Stimulated activated naive B cell treated with anti-CD40 and anti-IgM and Interleukin-4, amounts not matched to agents 10 μg/mL and 1 μg/mL and 100 μg/mL, for 72 hours (primary cell): ENCODE data around the gene CYTH2.
"Not testable (repeated sequence)": the region's sequence is repeated elsewhere in the genome, so short reads cannot be mapped to it uniquely, and the experiment has no call there.

Source experiments
- ATAC-seq, 2 donors: fragments of 150-1000 bp; cut with Tn5 transposase; replicated peaks; 2 replicates each; pipeline ENCODE4 v1.10.0; 2021; ENCODE audit warnings: moderate library complexity in 1 of 2
- DNase-seq: peaks from one replicate; pipeline ENCODE4 v3.0.0; 2021
- H3K27ac Mint-ChIP-seq: one replicate; pipeline ENCODE4 v1.8.0; 2022; ENCODE audit warnings: mild to moderate bottlenecking, mixed read lengths
- H3K27me3 Mint-ChIP-seq, 2 donors: one replicate each; pipeline ENCODE4 v1.8.0; 2022; ENCODE audit warnings: mixed read lengths in 2 of 2
- H3K36me3 Mint-ChIP-seq, 2 donors: one replicate each; pipeline ENCODE4 v1.8.0; 2022; ENCODE audit warnings: mixed read lengths in 2 of 2, mild to moderate bottlenecking in 1 of 2
- H3K4me1 Mint-ChIP-seq, 2 donors: one replicate each; pipeline ENCODE4 v1.8.0; 2022; ENCODE audit warnings: mixed read lengths in 2 of 2, mild to moderate bottlenecking in 1 of 2
- H3K4me3 Mint-ChIP-seq, 2 donors: one replicate each; pipeline ENCODE4 v1.8.0; 2022; ENCODE audit warnings: mild to moderate bottlenecking in 2 of 2, mixed read lengths in 2 of 2, moderate library complexity in 1 of 2
- H3K9me3 Mint-ChIP-seq, 2 donors: one replicate each; pipeline ENCODE4 v1.8.0; 2022; ENCODE audit warnings: mixed read lengths in 2 of 2, mild to moderate bottlenecking in 1 of 2

Gene CYTH2

GRCh38 chr19:48488478-48488877 lies 19.3 kb downstream of the CYTH2 start:
- not testable (repeated sequence) for H3K27ac Mint-ChIP-seq, H3K4me3 Mint-ChIP-seq
- peaks cover 18 to 37% of the 10 kb centered on the region in 2 donors for H3K4me1 Mint-ChIP-seq

GRCh38 chr19:48489608-48490216 lies 20.5 kb downstream of the CYTH2 start:
- peaks cover 22 to 44% of the 10 kb centered on the region in 2 donors for H3K4me1 Mint-ChIP-seq
- peaks cover 6 to 8% of the 10 kb centered on the region in 2 donors for H3K9me3 Mint-ChIP-seq
- DNase-seq, result peak; percentile 78
- peaks cover 25 to 41% of the 10 kb centered on the region in 2 donors for H3K27me3 Mint-ChIP-seq
- ATAC-seq, result peak; percentile 62 to 64
- no peak overlapping the region for H3K27ac Mint-ChIP-seq
- H3K36me3 Mint-ChIP-seq, result peaks cover 2 to 6% of the 10 kb centered on the region in 2 donors
- H3K4me3 Mint-ChIP-seq, result peak overlapping the region in 1 of 2 donors; percentile 3

More at GRCh38 chr19:48488478-48488877, 19.3 kb downstream of the CYTH2 start:
- not testable (repeated sequence) for H3K36me3 Mint-ChIP-seq, DNase-seq, ATAC-seq, H3K9me3 Mint-ChIP-seq
- H3K27me3 Mint-ChIP-seq, result peaks cover 26 to 34% of the 10 kb centered on the region in 2 donors

GRCh38 chr19:48490981-48491792 lies 22.0 kb downstream of the CYTH2 start:
- H3K27me3 Mint-ChIP-seq, result peaks cover 35 to 55% of the 10 kb centered on the region in 2 donors
- ATAC-seq (peak; percentile 28 to 41), DNase-seq (no peak)
- H3K27ac Mint-ChIP-seq, result peak overlapping the region; percentile 72
- peak overlapping the region; percentile 59 to 69 for H3K4me3 Mint-ChIP-seq
- peaks cover 23 to 44% of the 10 kb centered on the region in 2 donors for H3K4me1 Mint-ChIP-seq
- H3K9me3 Mint-ChIP-seq, result peaks cover 6 to 8% of the 10 kb centered on the region in 2 donors
- H3K36me3 Mint-ChIP-seq, result peaks cover 2 to 6% of the 10 kb centered on the region in 2 donors

- Mint-ChIP-seq H3K9me3 (peaks cover 6 to 8% of the 10 kb centered on the region in 2 donors), H3K27me3 (peaks cover 35 to 57% of the 10 kb centered on the region in 2 donors), H3K36me3 (peaks cover 2 to 6% of the 10 kb centered on the region in 2 donors), H3K27ac (no peak overlapping the region), H3K4me3 (peak overlapping the region; percentile 28 to 39), H3K4me1 (peaks cover 23 to 44% of the 10 kb centered on the region in 2 donors)
- DNase-seq (no peak), ATAC-seq (no peak)
These were observed 22.6 kb downstream of the CYTH2 start for GRCh38 chr19:48491793-48492123.

GRCh38 chr19:48492925-48493717 lies 24.0 kb downstream of the CYTH2 start:
- H3K27ac Mint-ChIP-seq, result peak overlapping the region; percentile 68
- H3K4me3 Mint-ChIP-seq, result peak overlapping the region; percentile 77 to 81
- H3K27me3 Mint-ChIP-seq, result peaks cover 44 to 66% of the 10 kb centered on the region in 2 donors
- H3K4me1 Mint-ChIP-seq, result peaks cover 25 to 46% of the 10 kb centered on the region in 2 donors
- ATAC-seq (peak; percentile 74 to 75), DNase-seq (peak; percentile 71)
- peaks cover 6 to 8% of the 10 kb centered on the region in 2 donors for H3K9me3 Mint-ChIP-seq
- H3K36me3 Mint-ChIP-seq, result peaks cover 2 to 6% of the 10 kb centered on the region in 2 donors

GRCh38 chr19:48493718-48494401 lies 24.7 kb downstream of the CYTH2 start:
- peak; percentile 1 to 6 for ATAC-seq
- Mint-ChIP-seq H3K36me3 (peaks cover 2 to 6% of the 10 kb centered on the region in 2 donors), H3K27ac (peak overlapping the region; percentile 51), H3K27me3 (peaks cover 45 to 63% of the 10 kb centered on the region in 2 donors), H3K9me3 (peaks cover 6 to 8% of the 10 kb centered on the region in 2 donors), H3K4me3 (peak overlapping the region; percentile 77 to 81), H3K4me1 (peaks cover 28 to 48% of the 10 kb centered on the region in 2 donors)
- no peak for DNase-seq

- Mint-ChIP-seq H3K27me3 (peaks cover 54 to 73% of the 10 kb centered on the region in 2 donors), H3K27ac (no peak overlapping the region), H3K4me1 (peaks cover 29 to 45% of the 10 kb centered on the region in 2 donors), H3K36me3 (peaks cover 2 to 6% of the 10 kb centered on the region in 2 donors), H3K4me3 (no peak overlapping the region), H3K9me3 (peaks cover 6 to 8% of the 10 kb centered on the region in 2 donors)
- ATAC-seq (no peak), DNase-seq (no peak)
These were observed 26.2 kb downstream of the CYTH2 start for GRCh38 chr19:48495396-48495795.

- Mint-ChIP-seq H3K9me3 (peaks cover 6 to 8% of the 10 kb centered on the region in 2 donors), H3K36me3 (peaks cover 2 to 6% of the 10 kb centered on the region in 2 donors), H3K4me1 (peaks cover 29 to 45% of the 10 kb centered on the region in 2 donors), H3K27me3 (peaks cover 61 to 74% of the 10 kb centered on the region in 2 donors), H3K27ac (no peak overlapping the region), H3K4me3 (no peak overlapping the region)
- no peak for DNase-seq
- no peak for ATAC-seq
These were observed 28.0 kb downstream of the CYTH2 start for GRCh38 chr19:48496959-48497727.

GRCh38 chr19:48497728-48498594 lies 28.8 kb downstream of the CYTH2 start:
- peaks cover 29 to 45% of the 10 kb centered on the region in 2 donors for H3K4me1 Mint-ChIP-seq
- DNase-seq (no peak), ATAC-seq (no peak)
- H3K27me3 Mint-ChIP-seq, result peaks cover 55 to 66% of the 10 kb centered on the region in 2 donors
- H3K27ac Mint-ChIP-seq, result no peak overlapping the region
- peak overlapping the region; percentile 9 to 62 for H3K4me3 Mint-ChIP-seq
- peaks cover under 1% of the 10 kb centered on the region in 2 donors for H3K9me3 Mint-ChIP-seq
- peaks cover 0 to under 1% of the 10 kb centered on the region in 2 donors for H3K36me3 Mint-ChIP-seq

GRCh38 chr19:48498595-48499311 lies 29.6 kb downstream of the CYTH2 start:
- no peak for ATAC-seq
- Mint-ChIP-seq H3K4me3 (no peak overlapping the region), H3K4me1 (peaks cover 33 to 44% of the 10 kb centered on the region in 2 donors), H3K9me3 (no peaks in the 10 kb centered on the region), H3K27ac (no peak overlapping the region), H3K36me3 (no peaks in the 10 kb centered on the region), H3K27me3 (peaks cover 57 to 64% of the 10 kb centered on the region in 2 donors)
- no peak for DNase-seq

- H3K9me3 Mint-ChIP-seq, result no peaks in the 10 kb centered on the region
- no peaks in the 10 kb centered on the region for H3K36me3 Mint-ChIP-seq
- no peak overlapping the region for H3K4me3 Mint-ChIP-seq
- peaks cover 52 to 58% of the 10 kb centered on the region in 2 donors for H3K27me3 Mint-ChIP-seq
- ATAC-seq, result no peak
- no peak overlapping the region for H3K27ac Mint-ChIP-seq
- no peak for DNase-seq
- H3K4me1 Mint-ChIP-seq, result peaks cover 30 to 38% of the 10 kb centered on the region in 2 donors
These were observed 30.3 kb downstream of the CYTH2 start for GRCh38 chr19:48499316-48500090.
